ENCODE results near the gene DOLK. TPM values are rescaled to one million over a fixed set of nuclear protein-coding genes. Genes with fewer than 3 reads are reported as not detected.
"Not testable (repeated sequence)": the region's sequence is repeated elsewhere in the genome, so short reads cannot be mapped to it uniquely, and the experiment has no call there.

The DOLK gene
- polyA plus RNA-seq, 1 donor (not counting 4 experiments of a cell fraction or from before 2014, with no cell fraction given), result 21.8 TPM

DNA sequence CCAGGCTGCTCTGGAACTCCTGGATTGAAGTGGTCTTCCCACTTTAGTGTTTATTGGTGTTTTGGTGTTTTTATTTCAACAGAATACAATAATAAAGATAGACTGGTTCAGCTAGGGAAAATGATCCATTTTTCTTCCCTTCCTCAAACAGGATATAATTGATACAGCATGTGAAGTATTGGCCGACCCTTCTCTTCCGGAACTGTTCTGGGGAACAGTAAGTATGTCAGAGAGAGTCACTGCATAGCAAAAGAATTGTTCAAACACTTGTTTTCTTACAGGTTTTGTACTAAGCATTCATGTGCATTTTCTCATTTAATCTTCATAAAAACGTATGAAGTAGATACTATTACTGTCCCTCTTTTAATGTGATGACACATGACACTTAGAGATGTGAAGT is 31.7 kb upstream of the DOLK start:
- peaks cover 31 to 35% of the 10 kb centered on the region in 2 experiments for H3K36me3 ChIP-seq (ENCODE audit: control insufficient read depth in 2 of 2, extremely low read depth in 1 of 2, insufficient read depth in 2 of 2, low read length in 2 of 2)
- no peak for TF ChIP-seq EZH2 (IDR thresholded peaks at IDR 0.05; ENCODE audit: low read length)
- TF ChIP-seq, protein P1, sequence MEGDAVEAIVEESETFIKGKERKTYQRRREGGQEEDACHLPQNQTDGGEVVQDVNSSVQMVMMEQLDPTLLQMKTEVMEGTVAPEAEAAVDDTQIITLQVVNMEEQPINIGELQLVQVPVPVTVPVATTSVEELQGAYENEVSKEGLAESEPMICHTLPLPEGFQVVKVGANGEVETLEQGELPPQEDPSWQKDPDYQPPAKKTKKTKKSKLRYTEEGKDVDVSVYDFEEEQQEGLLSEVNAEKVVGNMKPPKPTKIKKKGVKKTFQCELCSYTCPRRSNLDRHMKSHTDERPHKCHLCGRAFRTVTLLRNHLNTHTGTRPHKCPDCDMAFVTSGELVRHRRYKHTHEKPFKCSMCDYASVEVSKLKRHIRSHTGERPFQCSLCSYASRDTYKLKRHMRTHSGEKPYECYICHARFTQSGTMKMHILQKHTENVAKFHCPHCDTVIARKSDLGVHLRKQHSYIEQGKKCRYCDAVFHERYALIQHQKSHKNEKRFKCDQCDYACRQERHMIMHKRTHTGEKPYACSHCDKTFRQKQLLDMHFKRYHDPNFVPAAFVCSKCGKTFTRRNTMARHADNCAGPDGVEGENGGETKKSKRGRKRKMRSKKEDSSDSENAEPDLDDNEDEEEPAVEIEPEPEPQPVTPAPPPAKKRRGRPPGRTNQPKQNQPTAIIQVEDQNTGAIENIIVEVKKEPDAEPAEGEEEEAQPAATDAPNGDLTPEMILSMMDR (optimal IDR thresholded peaks at IDR 0.05 in 1 of 3, IDR thresholded peaks at IDR 0.05 in 1 of 3, conservative IDR thresholded peaks at IDR 0.05 in 1 of 3; ENCODE audit: extremely low read depth in 1 of 3, insufficient read depth in 2 of 3, low read length in 3 of 3), result no peak
- no peaks in the 10 kb centered on the region for H3K9me3 ChIP-seq (ENCODE audit: control insufficient read depth, low read depth, low read length)
- no peak overlapping the region for H3K9ac ChIP-seq (ENCODE audit: control insufficient read depth, extremely low read depth, insufficient read depth, low read length)
- no peaks in the 10 kb centered on the region for H3K27me3 ChIP-seq (ENCODE audit: control insufficient read depth, extremely low read depth, insufficient read depth, low read length)
- no peak overlapping the region for H2AFZ ChIP-seq (ENCODE audit: control insufficient read depth, low read length)
- no peak overlapping the region for H3K4me3 ChIP-seq (ENCODE audit: control insufficient read depth in 2 of 3, extremely low read depth in 1 of 3, insufficient read depth in 2 of 3, low read depth in 1 of 3, low read length in 3 of 3)
- H3K4me1 ChIP-seq (ENCODE audit: control insufficient read depth, extremely low read depth, insufficient read depth, low read length), result no peaks in the 10 kb centered on the region
- H3K27ac ChIP-seq (ENCODE audit: control insufficient read depth, insufficient read depth, low read length), result no peak overlapping the region
- no peak for FAIRE-seq
- dilution Hi-C loops (cut with MboI; ENCODE audit: extremely low pct_ligation_motif_present, low sequenced_read_pairs), result no loop called here
- no peak overlapping the region for H3K4me2 ChIP-seq (ENCODE audit: control insufficient read depth, extremely low read depth, insufficient read depth, low read depth, low read length)
- DNase-seq (ENCODE audit: low read depth, low spot score), result no peak
- no peaks in the 10 kb centered on the region for H3K79me2 ChIP-seq (ENCODE audit: control insufficient read depth, insufficient read depth, low read length)
- H3K9me1 ChIP-seq (ENCODE audit: control insufficient read depth, extremely low read depth, insufficient read depth, low read length), result no peaks in the 10 kb centered on the region
- H4K20me1 ChIP-seq (ENCODE audit: control insufficient read depth, extremely low read depth, insufficient read depth, low read length), result no peaks in the 10 kb centered on the region

DNA sequence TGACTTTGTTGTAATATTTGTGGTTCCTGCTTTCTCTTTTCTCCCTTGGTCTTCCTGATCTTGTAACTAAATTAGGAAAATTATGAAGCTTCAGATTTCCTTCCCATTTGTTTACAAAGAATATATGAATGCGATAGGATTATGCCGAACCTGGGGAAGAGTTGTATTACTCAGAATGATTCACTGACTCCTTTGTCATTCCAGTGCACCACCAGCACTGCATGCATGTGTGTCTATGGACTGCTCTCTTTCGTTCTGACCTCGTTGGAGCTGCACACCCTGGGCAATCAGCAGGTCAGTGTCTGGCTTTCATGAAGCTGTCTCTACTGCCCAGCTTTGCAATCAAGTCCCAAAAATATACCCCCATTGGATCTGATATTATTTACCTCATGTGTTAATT is 25.6 kb upstream of the DOLK start:
- Histone ChIP-seq H3K36me3 (ENCODE audit: control insufficient read depth in 2 of 2, extremely low read depth in 1 of 2, insufficient read depth in 2 of 2, low read length in 2 of 2) (peaks cover 20 to 52% of the 10 kb centered on the region in 2 experiments), H3K27me3 (ENCODE audit: control insufficient read depth, extremely low read depth, insufficient read depth, low read length) (no peaks in the 10 kb centered on the region), H3K4me2 (ENCODE audit: control insufficient read depth, extremely low read depth, insufficient read depth, low read depth, low read length) (no peak overlapping the region), H3K4me1 (ENCODE audit: control insufficient read depth, extremely low read depth, insufficient read depth, low read length) (peaks cover 6% of the 10 kb centered on the region), H2AFZ (ENCODE audit: control insufficient read depth, low read length) (no peak overlapping the region), H3K27ac (ENCODE audit: control insufficient read depth, insufficient read depth, low read length) (no peak overlapping the region), H3K9ac (ENCODE audit: control insufficient read depth, extremely low read depth, insufficient read depth, low read length) (no peak overlapping the region), H3K9me3 (ENCODE audit: control insufficient read depth, low read depth, low read length) (no peaks in the 10 kb centered on the region), H4K20me1 (ENCODE audit: control insufficient read depth, extremely low read depth, insufficient read depth, low read length) (no peaks in the 10 kb centered on the region), H3K9me1 (ENCODE audit: control insufficient read depth, extremely low read depth, insufficient read depth, low read length) (no peaks in the 10 kb centered on the region), H3K79me2 (ENCODE audit: control insufficient read depth, insufficient read depth, low read length) (no peaks in the 10 kb centered on the region), H3K4me3 (ENCODE audit: control insufficient read depth in 2 of 3, extremely low read depth in 1 of 3, insufficient read depth in 2 of 3, low read depth in 1 of 3, low read length in 3 of 3) (no peak overlapping the region)
- TF ChIP-seq EZH2 (IDR thresholded peaks at IDR 0.05; ENCODE audit: low read length), result no peak
- DNase-seq (ENCODE audit: low read depth, low spot score) (no peak), FAIRE-seq (no peak)
- dilution Hi-C loops (cut with MboI; ENCODE audit: extremely low pct_ligation_motif_present, low sequenced_read_pairs), result no loop called here

DNA sequence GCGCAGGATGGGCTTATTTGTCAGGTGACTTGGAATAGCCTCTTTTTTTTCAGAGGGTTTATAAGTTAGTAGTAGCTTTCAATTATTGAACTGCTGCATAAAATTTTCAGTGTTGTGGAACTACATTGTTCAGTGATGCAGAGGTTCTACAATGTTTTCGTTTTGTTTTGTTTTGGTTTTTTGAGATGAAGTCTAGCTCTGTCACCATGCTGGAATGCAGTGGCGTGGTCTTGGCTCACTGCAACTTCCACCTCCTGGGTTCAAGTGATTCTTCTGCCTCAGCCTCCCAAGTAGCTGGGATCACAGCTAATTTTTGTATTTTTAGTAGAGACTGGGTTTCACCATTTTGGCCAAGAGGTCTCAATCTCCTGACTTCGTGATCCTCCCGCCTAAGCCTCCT is 22.1 kb upstream of the DOLK start:
- Histone ChIP-seq H3K4me3 (ENCODE audit: control insufficient read depth in 2 of 3, extremely low read depth in 1 of 3, insufficient read depth in 2 of 3, low read depth in 1 of 3, low read length in 3 of 3) (no peak overlapping the region), H3K36me3 (ENCODE audit: control insufficient read depth in 2 of 2, extremely low read depth in 1 of 2, insufficient read depth in 2 of 2, low read length in 2 of 2) (peaks cover 13 to 45% of the 10 kb centered on the region in 2 experiments), H4K20me1 (ENCODE audit: control insufficient read depth, extremely low read depth, insufficient read depth, low read length) (no peaks in the 10 kb centered on the region), H3K9me1 (ENCODE audit: control insufficient read depth, extremely low read depth, insufficient read depth, low read length) (no peaks in the 10 kb centered on the region), H3K9me3 (ENCODE audit: control insufficient read depth, low read depth, low read length) (no peaks in the 10 kb centered on the region), H3K9ac (ENCODE audit: control insufficient read depth, extremely low read depth, insufficient read depth, low read length) (no peak overlapping the region), H3K4me2 (ENCODE audit: control insufficient read depth, extremely low read depth, insufficient read depth, low read depth, low read length) (no peak overlapping the region), H3K79me2 (ENCODE audit: control insufficient read depth, insufficient read depth, low read length) (no peaks in the 10 kb centered on the region), H3K27me3 (ENCODE audit: control insufficient read depth, extremely low read depth, insufficient read depth, low read length) (no peaks in the 10 kb centered on the region), H3K4me1 (ENCODE audit: control insufficient read depth, extremely low read depth, insufficient read depth, low read length) (peaks cover 6% of the 10 kb centered on the region), H2AFZ (ENCODE audit: control insufficient read depth, low read length) (no peak overlapping the region), H3K27ac (ENCODE audit: control insufficient read depth, insufficient read depth, low read length) (no peak overlapping the region)
- no peak for FAIRE-seq
- no peak for DNase-seq (ENCODE audit: low read depth, low spot score)
- TF ChIP-seq, protein P1 (optimal IDR thresholded peaks at IDR 0.05 in 1 of 3, IDR thresholded peaks at IDR 0.05 in 1 of 3, conservative IDR thresholded peaks at IDR 0.05 in 1 of 3; ENCODE audit: extremely low read depth in 1 of 3, insufficient read depth in 2 of 3, low read length in 3 of 3), result no peak
- TF ChIP-seq EZH2 (IDR thresholded peaks at IDR 0.05; ENCODE audit: low read length), result no peak
- dilution Hi-C loops (cut with MboI; ENCODE audit: extremely low pct_ligation_motif_present, low sequenced_read_pairs), result no loop called here

DNA sequence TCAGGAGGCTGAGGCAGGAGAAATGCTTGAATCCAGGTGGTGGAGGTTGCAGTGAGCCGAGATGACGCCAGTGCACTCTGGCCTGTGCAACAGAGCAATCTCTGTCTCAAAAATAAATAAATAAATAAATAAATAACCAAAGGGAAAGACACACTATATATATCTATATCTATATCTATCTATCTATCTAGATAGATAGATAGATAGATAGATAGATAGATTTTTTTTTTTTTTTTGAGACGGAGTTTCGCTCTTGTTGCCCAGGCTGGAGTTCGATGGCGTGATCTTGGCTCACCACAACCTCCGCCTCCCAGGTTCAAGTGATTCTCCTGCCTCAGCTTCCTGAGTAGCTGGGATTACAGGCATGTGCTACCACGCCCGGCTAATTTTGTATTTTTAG is 14.0 kb upstream of the DOLK start:
- H3K4me1 ChIP-seq (ENCODE audit: control insufficient read depth, extremely low read depth, insufficient read depth, low read length); H3K9me1 ChIP-seq (ENCODE audit: control insufficient read depth, extremely low read depth, insufficient read depth, low read length); H3K9ac ChIP-seq (ENCODE audit: control insufficient read depth, extremely low read depth, insufficient read depth, low read length); H3K27ac ChIP-seq (ENCODE audit: control insufficient read depth, insufficient read depth, low read length); H3K79me2 ChIP-seq (ENCODE audit: control insufficient read depth, insufficient read depth, low read length); H3K9me3 ChIP-seq (ENCODE audit: control insufficient read depth, low read depth, low read length); H2AFZ ChIP-seq (ENCODE audit: control insufficient read depth, low read length); dilution Hi-C loops (cut with MboI; ENCODE audit: extremely low pct_ligation_motif_present, low sequenced_read_pairs); FAIRE-seq; H4K20me1 ChIP-seq (ENCODE audit: control insufficient read depth, extremely low read depth, insufficient read depth, low read length); H3K4me2 ChIP-seq (ENCODE audit: control insufficient read depth, extremely low read depth, insufficient read depth, low read depth, low read length); H3K27me3 ChIP-seq (ENCODE audit: control insufficient read depth, extremely low read depth, insufficient read depth, low read length); DNase-seq (ENCODE audit: low read depth, low spot score); H3K4me3 ChIP-seq (ENCODE audit: control insufficient read depth in 2 of 3, extremely low read depth in 1 of 3, insufficient read depth in 2 of 3, low read depth in 1 of 3, low read length in 3 of 3): not testable (repeated sequence)
- H3K36me3 ChIP-seq (ENCODE audit: control insufficient read depth in 2 of 2, extremely low read depth in 1 of 2, insufficient read depth in 2 of 2, low read length in 2 of 2), result peaks cover 10 to 22% of the 10 kb centered on the region in 2 experiments

All from keratinocyte (primary cell).